Neural cell (in vitro differentiated cells): ENCODE data around the gene TRMT1. TPM values are rescaled to one million over a fixed set of nuclear protein-coding genes. Genes with fewer than 3 reads are reported as not detected.

Experiments
- H2AFZ ChIP-seq: fragments of 200-600, 300-800 bp; sonication (generic), shearing (Covaris generic); 2 replicates; pipeline ENCODE4 v1.6.0; 2014; ENCODE audit warnings: low read depth, mild to moderate bottlenecking, antibody characterized with exemption, low read length, moderate library complexity
- H3F3A ChIP-seq: fragments of 200-600 bp; shearing (Covaris generic); 2 replicates; pipeline ENCODE4 v1.6.1; 2016; ENCODE audit warnings: mild to moderate bottlenecking, moderate library complexity, mixed read lengths, antibody characterized with exemption, low read length; ENCODE audit not compliant: insufficient read depth, poor library complexity, severe bottlenecking
- H3K27ac ChIP-seq: fragments of 200-600, 300-800 bp; sonication (generic), shearing (Covaris generic); 2 replicates; pipeline ENCODE4 v1.5.1; 2014; ENCODE audit warnings: mild to moderate bottlenecking, low read length, moderate library complexity
- H3K27me3 ChIP-seq: fragments of 300-800, 200-600 bp; sonication (generic), shearing (Covaris generic); 2 replicates; pipeline ENCODE4 v1.6.0; 2014; ENCODE audit warnings: mild to moderate bottlenecking, low read depth, low read length, moderate library complexity; ENCODE audit not compliant: insufficient read depth
- H3K36me3 ChIP-seq: fragments of 300-800, 200-600 bp; sonication (generic), shearing (Covaris generic); 2 replicates; pipeline ENCODE4 v1.5.1; 2014; ENCODE audit warnings: mild to moderate bottlenecking, antibody characterized with exemption, low read length, moderate library complexity; ENCODE audit not compliant: insufficient read depth
- H3K4me2 ChIP-seq: fragments of 300-800, 200-600 bp; sonication (generic), shearing (Covaris generic); 2 replicates; pipeline ENCODE4 v1.6.0; 2014; ENCODE audit warnings: mild to moderate bottlenecking, low read length
- H3K4me3 ChIP-seq: fragments of 300-800, 200-600 bp; sonication (generic), shearing (Covaris generic); 2 replicates; pipeline ENCODE4 v1.5.1; 2014; ENCODE audit warnings: mild to moderate bottlenecking, low read length, moderate library complexity
- H3K79me2 ChIP-seq: fragments of 200-600 bp; shearing (Covaris generic); replicated peaks from 2 replicates; pipeline ENCODE4 v1.6.0; 2014; ENCODE audit warnings: mild to moderate bottlenecking, low read length, moderate library complexity; ENCODE audit not compliant: insufficient read depth
- H3K9ac ChIP-seq: fragments of 300-800, 200-600 bp; sonication (generic), shearing (Covaris generic); 2 replicates; pipeline ENCODE4 v1.6.1; 2016; ENCODE audit warnings: mild to moderate bottlenecking, low read length, mixed read lengths
- H3K9me2 ChIP-seq: fragments of 200-600 bp; shearing (Covaris generic); 2 replicates; pipeline ENCODE4 v1.6.1; 2016; ENCODE audit warnings: mild to moderate bottlenecking, low read length, mixed read lengths; ENCODE audit not compliant: insufficient read depth
- H3K9me3 ChIP-seq: fragments of 200-600, 300-800 bp; sonication (generic), shearing (Covaris generic); 2 replicates; pipeline ENCODE4 v1.6.1; 2016; ENCODE audit warnings: mild to moderate bottlenecking, mixed run types, low read length, moderate library complexity, mixed read lengths
- H4K20me1 ChIP-seq: fragments of 200-600 bp; shearing (Covaris generic); 2 replicates; pipeline ENCODE4 v1.6.1; 2016; ENCODE audit warnings: mild to moderate bottlenecking, mixed run types; ENCODE audit not compliant: insufficient read depth
- CTCF ChIP-seq: fragments of 450-650 bp; IDR thresholded peaks from 2 replicates; pipeline ENCODE4 v1.5.1; 2014; ENCODE audit warnings: antibody characterized with exemption, mild to moderate bottlenecking, moderate library complexity; ENCODE audit not compliant: poor library complexity, severe bottlenecking
- EP300 ChIP-seq: fragments of 450-650 bp; conservative IDR thresholded peaks from 2 replicates; pipeline ENCODE4 v1.6.1; 2014; ENCODE audit warnings: antibody characterized with exemption, mild to moderate bottlenecking, moderate library complexity; ENCODE audit not compliant: poor library complexity, severe bottlenecking
- MXI1 ChIP-seq: fragments of 450-650 bp; conservative IDR thresholded peaks from 2 replicates; pipeline ENCODE4 v1.6.1; 2014; ENCODE audit warnings: antibody characterized with exemption, mild to moderate bottlenecking; ENCODE audit not compliant: poor library complexity, severe bottlenecking
- POLR2AphosphoS5 ChIP-seq: IDR thresholded peaks from 2 replicates; pipeline ENCODE4 v1.6.1; 2012
- RAD21 ChIP-seq: fragments of 450-650 bp; conservative IDR thresholded peaks from 2 replicates; pipeline ENCODE4 v1.6.1; 2014; ENCODE audit warnings: antibody characterized with exemption, mild to moderate bottlenecking, moderate library complexity
- REST ChIP-seq: IDR thresholded peaks from 2 replicates; pipeline ENCODE4 v1.6.1; 2012; ENCODE audit warnings: borderline replicate concordance
- SMC3 ChIP-seq: fragments of 450-650 bp; conservative IDR thresholded peaks from 2 replicates; pipeline ENCODE4 v1.6.1; 2014; ENCODE audit warnings: antibody characterized with exemption, mild to moderate bottlenecking, moderate library complexity; ENCODE audit not compliant: poor library complexity
- TAF1 ChIP-seq: IDR thresholded peaks from 2 replicates; pipeline ENCODE4 v1.6.1; 2012; ENCODE audit warnings: low read depth
- polyA plus RNA-seq: library from polyadenylated mRNA; depleted of rRNA; stranded (reverse); fragments of >200 nt; gene quantifications from 2 replicates; pipeline ENCODE4 v1.2.3, GENCODE V29; 2014

Gene TRMT1
- polyA plus RNA-seq, 1 donor from 2014 or later, result 94.4 TPM

DNA sequence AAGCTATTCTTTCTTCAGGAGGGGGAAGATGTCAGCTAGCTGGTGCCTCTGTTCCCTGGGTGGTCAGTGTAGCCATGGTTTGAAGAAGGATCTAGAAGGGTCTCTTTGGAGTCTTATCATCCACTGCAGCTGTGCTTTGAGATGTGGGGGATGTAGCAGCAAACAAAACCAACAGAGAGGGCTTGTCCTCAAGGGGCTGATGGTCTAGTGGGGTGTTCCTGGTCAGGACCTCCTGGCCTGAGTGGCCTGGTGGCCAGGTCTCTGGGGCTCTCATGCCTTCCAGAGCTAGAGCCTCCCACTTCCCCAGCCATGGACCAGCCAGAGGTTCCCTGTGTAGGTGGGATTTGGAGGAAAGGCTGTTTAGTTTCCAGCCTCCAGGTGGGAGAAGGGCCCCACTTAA, 54.2 kb downstream of the TRMT1 start:
- no peaks in the 10 kb centered on the region for H4K20me1 ChIP-seq
- H3K27ac ChIP-seq, result no peak overlapping the region
- H2AFZ ChIP-seq, result no peak overlapping the region
- H3K4me3 ChIP-seq, result no peak overlapping the region
- no peaks in the 10 kb centered on the region for H3K9me2 ChIP-seq
- no peaks in the 10 kb centered on the region for H3K36me3 ChIP-seq
- no peak overlapping the region for H3K4me2 ChIP-seq
- H3K79me2 ChIP-seq, result no peaks in the 10 kb centered on the region
- no peak overlapping the region for H3K9ac ChIP-seq
- no peaks in the 10 kb centered on the region for H3F3A ChIP-seq
- peaks cover 65% of the 10 kb centered on the region for H3K27me3 ChIP-seq
- H3K9me3 ChIP-seq, result no peaks in the 10 kb centered on the region
- TF ChIP-seq SMC3 (no peak), RAD21 (no peak), MXI1 (no peak), EP300 (no peak), POLR2AphosphoS5 (no peak), REST (no peak)

DNA sequence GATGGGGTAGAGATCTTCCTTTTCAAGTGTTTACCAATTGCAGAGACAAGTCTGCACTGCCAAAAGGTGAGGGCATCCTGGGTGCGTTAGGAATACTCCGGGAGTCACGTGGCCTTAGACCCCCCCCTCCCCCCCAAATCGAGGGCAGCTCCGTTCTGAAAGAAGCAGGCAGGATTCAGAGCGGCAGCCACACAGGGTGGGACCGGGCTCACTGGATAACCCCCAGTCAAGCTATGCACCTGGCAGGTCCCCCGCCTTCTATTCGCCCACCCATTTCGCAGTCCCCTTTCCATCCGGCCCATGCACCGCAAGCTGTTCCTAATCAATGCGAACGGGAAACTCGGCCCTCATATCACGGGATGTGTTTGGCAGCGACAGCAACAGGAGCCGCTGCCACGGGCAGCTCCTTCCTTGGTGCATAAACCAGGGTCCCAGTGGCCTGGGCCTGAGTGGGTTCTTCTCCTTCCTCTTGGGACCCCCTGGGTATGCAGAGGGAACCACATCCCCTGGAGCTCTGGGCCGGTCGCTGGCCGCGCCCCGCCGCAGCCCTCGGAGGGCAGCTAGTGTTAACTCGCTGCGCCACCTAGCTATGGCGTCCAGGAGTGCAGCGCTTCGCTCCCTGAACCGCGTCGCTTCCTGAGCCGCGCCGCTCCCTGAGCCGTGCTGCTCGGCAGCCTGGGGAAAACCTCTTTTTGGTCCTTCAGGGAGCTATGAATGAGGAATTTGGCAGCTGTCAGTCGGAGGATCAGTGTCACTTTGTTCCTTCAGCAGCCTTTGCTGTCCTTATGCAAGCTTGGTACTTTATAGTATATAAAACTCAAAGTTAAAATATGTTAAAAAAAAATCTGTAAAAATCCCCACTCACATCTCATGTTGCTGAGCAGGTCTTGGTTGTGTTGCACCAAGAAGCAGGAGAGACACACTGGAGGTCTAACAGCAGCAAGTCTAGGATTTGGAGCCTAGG, 55.3 kb downstream of the TRMT1 start:
- Histone ChIP-seq H3K27ac (no peak overlapping the region), H3K9ac (peak overlapping the region; percentile 39), H3K27me3 (peaks cover 76% of the 10 kb centered on the region), H3K36me3 (no peaks in the 10 kb centered on the region), H4K20me1 (no peaks in the 10 kb centered on the region), H3K4me2 (peak overlapping the region; percentile 82), H2AFZ (peak overlapping the region; percentile 11), H3F3A (no peaks in the 10 kb centered on the region), H3K79me2 (no peaks in the 10 kb centered on the region), H3K9me3 (no peaks in the 10 kb centered on the region), H3K9me2 (no peaks in the 10 kb centered on the region), H3K4me3 (peak overlapping the region; percentile 69)
- TF ChIP-seq POLR2AphosphoS5, result no peak
- peak; percentile 90 for TF ChIP-seq SMC3
- peak; percentile 90 for TF ChIP-seq RAD21
- TF ChIP-seq EP300, result peak; percentile 19
- TF ChIP-seq MXI1, result peak; percentile 20
- no peak for TF ChIP-seq TAF1
- TF ChIP-seq CTCF, result peak; percentile 98
